Measurements from ENCODE around the gene S100A13. TPM values are rescaled to one million over a fixed set of nuclear protein-coding genes. Genes with fewer than 3 reads are reported as not detected.

The S100A13 gene
- total RNA-seq, 1 donor from 2014 or later, result 152 TPM

DNA sequence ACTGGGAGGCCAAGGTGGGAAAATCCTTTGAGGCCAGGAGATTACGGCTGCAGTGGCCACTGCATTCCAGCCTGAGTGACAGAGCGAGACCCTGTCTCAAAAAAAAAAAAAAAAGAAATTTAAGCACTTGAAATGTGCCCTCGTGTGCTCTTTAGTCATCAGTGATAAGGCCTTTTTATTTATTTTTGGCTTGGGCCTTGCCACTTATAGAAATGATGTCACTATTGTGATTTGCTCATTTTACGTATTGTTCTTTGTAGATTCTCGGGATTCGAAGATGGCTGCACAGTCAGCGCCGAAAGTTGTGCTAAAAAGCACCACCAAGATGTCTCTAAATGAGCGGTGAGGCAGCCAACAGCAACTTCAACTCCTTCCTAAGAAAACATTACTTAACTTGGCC lies 9.0 kb upstream of the S100A13 start:
- H3K4me1 Mint-ChIP-seq (ENCODE audit: unreplicated experiment), result peaks cover 17% of the 10 kb centered on the region
- H3K27me3 Mint-ChIP-seq (ENCODE audit: unreplicated experiment), result peaks cover 12% of the 10 kb centered on the region
- TF ChIP-seq, protein P1, sequence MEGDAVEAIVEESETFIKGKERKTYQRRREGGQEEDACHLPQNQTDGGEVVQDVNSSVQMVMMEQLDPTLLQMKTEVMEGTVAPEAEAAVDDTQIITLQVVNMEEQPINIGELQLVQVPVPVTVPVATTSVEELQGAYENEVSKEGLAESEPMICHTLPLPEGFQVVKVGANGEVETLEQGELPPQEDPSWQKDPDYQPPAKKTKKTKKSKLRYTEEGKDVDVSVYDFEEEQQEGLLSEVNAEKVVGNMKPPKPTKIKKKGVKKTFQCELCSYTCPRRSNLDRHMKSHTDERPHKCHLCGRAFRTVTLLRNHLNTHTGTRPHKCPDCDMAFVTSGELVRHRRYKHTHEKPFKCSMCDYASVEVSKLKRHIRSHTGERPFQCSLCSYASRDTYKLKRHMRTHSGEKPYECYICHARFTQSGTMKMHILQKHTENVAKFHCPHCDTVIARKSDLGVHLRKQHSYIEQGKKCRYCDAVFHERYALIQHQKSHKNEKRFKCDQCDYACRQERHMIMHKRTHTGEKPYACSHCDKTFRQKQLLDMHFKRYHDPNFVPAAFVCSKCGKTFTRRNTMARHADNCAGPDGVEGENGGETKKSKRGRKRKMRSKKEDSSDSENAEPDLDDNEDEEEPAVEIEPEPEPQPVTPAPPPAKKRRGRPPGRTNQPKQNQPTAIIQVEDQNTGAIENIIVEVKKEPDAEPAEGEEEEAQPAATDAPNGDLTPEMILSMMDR (IDR thresholded peaks at IDR 0.05; ENCODE audit: unreplicated experiment), result no peak
- peak overlapping the region; percentile 74 for H3K27ac Mint-ChIP-seq (ENCODE audit: unreplicated experiment)
- peak overlapping the region; percentile 78 for H3K4me3 Mint-ChIP-seq (ENCODE audit: unreplicated experiment)
- H3K36me3 Mint-ChIP-seq (ENCODE audit: low read depth, unreplicated experiment), result peaks cover 31% of the 10 kb centered on the region
- no peak for DNase-seq (ENCODE audit: low spot score)
- H3K9me3 Mint-ChIP-seq (ENCODE audit: unreplicated experiment), result peaks cover 6% of the 10 kb centered on the region

DNA sequence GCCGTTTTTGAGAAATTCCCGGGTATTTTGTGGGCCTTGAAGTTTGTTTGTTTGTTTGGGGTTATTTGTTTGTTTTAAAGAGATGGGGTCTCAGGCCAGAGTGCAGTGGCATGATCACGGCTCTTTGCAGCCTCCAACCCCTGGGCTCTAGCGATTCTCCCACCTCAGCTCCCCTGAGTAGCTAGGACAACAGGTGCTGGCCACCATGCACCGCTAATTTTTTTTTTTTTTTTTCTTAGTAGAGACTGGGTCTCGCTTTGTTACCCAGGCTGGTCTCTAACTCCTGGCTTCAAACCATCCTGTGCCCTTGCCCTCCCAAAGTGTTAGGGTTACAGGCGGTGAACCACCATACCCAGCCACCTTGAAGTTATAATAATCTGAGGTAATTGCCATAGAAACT lies 8.6 kb upstream of the S100A13 start:
- Mint-ChIP-seq H3K27me3 (ENCODE audit: unreplicated experiment) (peaks cover 12% of the 10 kb centered on the region), H3K4me3 (ENCODE audit: unreplicated experiment) (peak overlapping the region; percentile 78), H3K36me3 (ENCODE audit: low read depth, unreplicated experiment) (peaks cover 27% of the 10 kb centered on the region), H3K27ac (ENCODE audit: unreplicated experiment) (peak overlapping the region; percentile 74), H3K9me3 (ENCODE audit: unreplicated experiment) (peaks cover 6% of the 10 kb centered on the region), H3K4me1 (ENCODE audit: unreplicated experiment) (peaks cover 17% of the 10 kb centered on the region)
- TF ChIP-seq, protein P1 (IDR thresholded peaks at IDR 0.05; ENCODE audit: unreplicated experiment), result no peak
- no peak for DNase-seq (ENCODE audit: low spot score)

DNA sequence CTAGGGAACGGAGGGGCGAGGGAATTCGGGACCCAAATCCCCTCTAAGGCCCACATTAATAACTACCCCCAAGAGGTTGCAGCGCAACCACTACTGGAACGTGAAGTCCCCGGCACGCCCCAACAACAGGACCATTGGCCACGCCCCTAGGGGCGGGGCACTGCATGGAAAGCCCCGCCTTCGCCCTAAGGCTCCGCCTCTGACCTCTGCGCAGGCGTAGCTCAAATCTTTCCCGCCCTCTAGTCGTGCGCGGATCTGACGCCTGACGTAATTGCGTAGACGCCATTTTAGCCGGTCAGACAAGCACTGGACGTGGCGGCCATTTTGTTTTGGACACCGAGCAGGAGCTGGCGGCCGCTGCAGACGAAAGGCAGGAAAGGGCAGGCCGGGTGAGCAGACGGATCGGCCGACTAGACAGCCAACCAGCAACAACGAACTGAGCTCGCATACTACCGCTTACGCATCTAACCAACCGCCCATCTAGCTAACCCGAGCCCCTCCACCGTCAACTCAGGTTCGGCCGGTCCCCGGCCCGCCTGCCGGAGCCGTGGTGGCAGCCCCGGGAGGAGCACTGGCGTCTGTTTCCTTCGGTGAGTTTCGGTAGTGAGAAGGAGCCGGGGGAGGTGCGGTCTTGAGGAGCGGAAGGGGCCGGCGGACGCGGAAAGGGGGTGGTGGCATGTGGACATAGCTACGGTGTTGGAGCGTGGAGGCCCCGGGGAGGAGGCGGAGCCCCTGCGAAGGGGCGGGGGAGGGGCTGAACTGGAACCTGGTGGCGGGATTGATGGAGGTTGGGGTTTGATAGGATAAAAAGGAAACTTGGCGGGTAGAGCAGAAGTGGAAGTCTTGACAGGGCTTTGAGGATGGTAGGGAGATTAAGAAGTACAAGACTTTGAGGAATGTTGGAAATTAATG lies 6.7 kb upstream of the S100A13 start, which contains the start of gene CHTOP:
TSS of gene CHTOP (plus strand) at position 313 of the 912 bp plus-strand sequence. CDS start 2,523 bp downstream, outside the sequence.
- TF ChIP-seq, protein P1 (IDR thresholded peaks at IDR 0.05; ENCODE audit: unreplicated experiment), result no peak
- peak; percentile 95 for DNase-seq (ENCODE audit: low spot score)
- peaks cover 6% of the 10 kb centered on the region for H3K9me3 Mint-ChIP-seq (ENCODE audit: unreplicated experiment)
- H3K36me3 Mint-ChIP-seq (ENCODE audit: low read depth, unreplicated experiment), result peaks cover 26% of the 10 kb centered on the region
- peak within 1 kb of the TSS; percentile 98 for H3K27ac Mint-ChIP-seq (ENCODE audit: unreplicated experiment)
- peak within 1 kb of the TSS; percentile 99 for H3K4me3 Mint-ChIP-seq (ENCODE audit: unreplicated experiment)
- peaks cover 19% of the 10 kb centered on the region for H3K4me1 Mint-ChIP-seq (ENCODE audit: unreplicated experiment)
- peaks cover 12% of the 10 kb centered on the region for H3K27me3 Mint-ChIP-seq (ENCODE audit: unreplicated experiment)

DNA sequence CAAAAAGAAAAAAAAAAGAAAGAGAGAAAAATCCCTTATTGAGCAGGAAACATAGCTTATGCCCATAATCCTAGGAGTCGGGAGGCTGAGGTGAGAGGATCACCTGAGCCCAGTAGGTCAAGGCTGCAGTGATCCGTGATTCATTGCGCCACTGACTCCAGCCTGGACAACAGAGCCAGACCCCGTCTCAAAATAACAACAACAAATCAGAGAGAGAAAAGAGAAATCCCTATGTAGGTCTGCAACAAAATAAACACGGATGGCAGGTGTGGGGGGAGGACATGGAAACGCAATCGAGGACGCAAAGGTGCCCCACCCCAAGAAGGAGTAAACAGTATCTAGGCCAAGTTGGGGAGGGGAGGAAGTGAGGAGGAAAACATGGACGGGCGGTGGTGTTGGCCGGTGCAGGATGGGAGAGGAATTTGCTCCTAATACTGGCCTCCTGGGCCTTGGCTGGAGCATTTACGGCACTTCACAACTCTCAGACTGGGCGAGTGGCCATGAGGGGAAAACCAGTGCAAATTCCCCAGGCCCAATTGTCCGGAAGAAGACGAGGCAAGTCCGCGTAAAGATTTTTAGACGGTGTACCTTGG lies 6.0 kb upstream of the S100A13 start:
- H3K36me3 Mint-ChIP-seq (ENCODE audit: low read depth, unreplicated experiment), result peaks cover 26% of the 10 kb centered on the region
- no peak for DNase-seq (ENCODE audit: low spot score)
- peaks cover 12% of the 10 kb centered on the region for H3K27me3 Mint-ChIP-seq (ENCODE audit: unreplicated experiment)
- H3K4me1 Mint-ChIP-seq (ENCODE audit: unreplicated experiment), result peaks cover 19% of the 10 kb centered on the region
- peak overlapping the region; percentile 98 for H3K27ac Mint-ChIP-seq (ENCODE audit: unreplicated experiment)
- H3K4me3 Mint-ChIP-seq (ENCODE audit: unreplicated experiment), result peak overlapping the region; percentile 99
- TF ChIP-seq, protein P1 (IDR thresholded peaks at IDR 0.05; ENCODE audit: unreplicated experiment), result no peak
- H3K9me3 Mint-ChIP-seq (ENCODE audit: unreplicated experiment), result peaks cover 6% of the 10 kb centered on the region

All from endothelial cell (in vitro differentiated cells).